ENCODE measurements around the gene LDB3.

LDB3 gene

DNA sequence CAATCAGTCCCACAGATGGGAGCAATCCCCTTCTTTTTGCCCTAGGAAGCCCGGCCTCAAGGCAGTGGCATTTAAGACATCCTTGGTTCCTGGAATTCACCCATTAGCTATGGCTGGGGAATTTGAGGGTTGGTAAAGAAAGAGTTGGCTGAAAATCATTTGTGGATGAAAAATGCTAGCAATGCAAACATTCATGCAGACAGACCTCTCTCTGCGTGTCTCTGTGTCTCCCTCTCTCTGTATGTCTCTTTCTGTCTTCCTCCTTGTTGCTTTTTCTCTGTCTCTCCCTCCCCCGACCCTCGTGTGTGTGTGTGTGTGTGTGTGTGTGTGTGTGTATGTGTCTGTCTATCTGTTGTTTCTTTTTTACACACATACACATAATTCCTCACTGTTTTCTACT lies 19.4 kb downstream of the LDB3 start:
- DNase-seq: no peak

GRCh38 chr10:86688398-86688921 lies 20.1 kb downstream of the LDB3 start:
- no peak for DNase-seq

GRCh38 chr10:86689146-86689545 lies 20.8 kb downstream of the LDB3 start:
- DNase-seq: no peak

DNA sequence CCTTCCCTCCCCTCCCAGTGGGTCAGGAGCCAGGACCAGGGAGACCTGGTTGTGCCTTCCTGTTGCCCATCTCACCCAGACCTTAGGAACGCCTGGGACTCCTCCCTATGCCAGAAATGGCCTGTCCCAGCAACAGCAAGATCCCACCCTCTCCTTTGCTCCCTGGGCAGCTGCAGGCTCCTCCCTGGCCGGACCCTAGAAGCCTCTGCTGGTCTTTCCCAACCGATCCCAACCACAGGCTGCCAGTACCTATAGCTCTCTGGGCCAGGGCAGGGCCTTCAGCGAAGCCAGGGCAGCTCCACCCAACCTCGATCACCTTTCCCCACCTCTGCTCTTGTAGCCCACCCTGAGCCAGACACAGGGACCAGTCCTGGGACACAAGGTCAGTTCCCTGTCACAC lies 21.9 kb downstream of the LDB3 start:
- no peak for DNase-seq

- DNase-seq: no peak
These were observed 22.4 kb downstream of the LDB3 start for GRCh38 chr10:86690657-86691084.

DNA sequence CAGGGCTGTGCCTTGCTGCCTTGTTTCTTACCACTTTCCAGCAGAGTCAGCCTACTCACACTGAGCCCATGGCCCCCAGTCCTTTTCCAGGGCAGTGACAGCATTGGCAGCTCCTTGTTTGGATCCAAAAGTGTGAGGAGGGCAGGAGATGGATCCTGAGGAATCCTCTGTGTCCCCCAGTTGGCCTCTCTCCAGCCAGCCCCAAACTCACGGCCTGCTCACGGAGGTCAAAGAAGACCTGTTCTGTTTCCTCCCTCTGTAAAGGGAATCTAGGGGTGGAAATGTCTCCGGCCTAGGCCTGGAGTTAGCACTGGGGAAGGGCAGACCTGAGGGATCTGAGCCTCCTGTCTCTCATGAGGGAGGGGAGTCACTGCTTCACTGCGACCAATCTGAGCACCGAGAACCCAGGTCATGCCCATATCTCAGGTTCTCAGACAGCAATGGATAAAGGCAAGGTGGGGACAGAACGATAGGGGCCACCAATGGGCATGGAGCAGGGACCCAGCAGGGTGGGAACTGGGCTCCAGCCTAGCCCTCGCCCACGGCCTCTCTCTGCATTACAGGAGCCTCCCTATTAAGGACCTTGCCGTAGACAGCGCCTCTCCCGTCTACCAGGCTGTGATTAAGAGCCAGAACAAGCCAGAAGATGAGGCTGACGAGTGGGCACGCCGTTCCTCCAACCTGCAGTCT lies 23.2 kb downstream of the LDB3 start:
- DNase-seq: no peak

DNA sequence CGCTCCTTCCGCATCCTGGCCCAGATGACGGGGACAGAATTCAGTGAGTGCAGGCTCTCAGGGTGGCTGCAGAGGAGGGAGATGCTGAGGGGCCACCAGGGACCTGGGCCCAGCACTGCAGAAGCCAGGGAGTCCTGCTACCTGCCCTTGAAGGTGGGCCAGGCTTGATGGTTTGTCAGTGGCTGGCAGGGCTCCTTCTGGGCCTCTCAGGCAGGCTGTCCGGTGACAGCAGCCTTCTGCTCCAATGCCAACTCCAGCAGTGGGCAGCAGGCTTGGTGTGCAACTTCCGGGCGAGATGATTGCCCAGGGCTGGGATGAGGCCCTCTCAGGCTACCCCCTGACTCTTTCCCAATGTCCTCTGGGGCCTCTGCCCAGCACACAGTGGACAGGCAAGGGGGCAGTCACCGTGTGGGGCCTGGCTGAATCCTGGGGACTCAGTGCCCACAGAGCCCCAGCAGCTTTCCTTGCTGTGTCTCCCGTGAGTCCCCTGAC lies 23.8 kb downstream of the LDB3 start:
- no peak for DNase-seq

DNA sequence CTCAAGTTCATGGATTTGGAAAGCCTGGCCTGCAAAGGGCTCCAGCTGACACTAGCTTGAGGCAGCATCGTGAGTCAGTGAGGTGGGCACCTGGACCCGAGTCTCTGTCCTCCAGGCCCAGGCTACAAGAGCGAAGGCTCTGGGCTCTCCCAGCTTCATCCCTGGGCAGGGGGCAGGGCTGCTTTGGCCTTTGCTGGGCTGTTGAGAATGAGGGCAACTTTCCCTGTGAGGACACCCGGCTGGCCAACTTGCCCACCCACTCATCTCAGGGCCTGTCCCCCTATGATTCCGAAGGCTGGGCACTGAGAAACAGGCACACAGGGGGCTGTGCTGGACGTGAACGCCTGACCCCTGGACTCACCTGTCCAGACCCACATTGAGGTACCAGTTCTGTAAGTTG lies 24.4 kb downstream of the LDB3 start:
- no peak for DNase-seq

DNA sequence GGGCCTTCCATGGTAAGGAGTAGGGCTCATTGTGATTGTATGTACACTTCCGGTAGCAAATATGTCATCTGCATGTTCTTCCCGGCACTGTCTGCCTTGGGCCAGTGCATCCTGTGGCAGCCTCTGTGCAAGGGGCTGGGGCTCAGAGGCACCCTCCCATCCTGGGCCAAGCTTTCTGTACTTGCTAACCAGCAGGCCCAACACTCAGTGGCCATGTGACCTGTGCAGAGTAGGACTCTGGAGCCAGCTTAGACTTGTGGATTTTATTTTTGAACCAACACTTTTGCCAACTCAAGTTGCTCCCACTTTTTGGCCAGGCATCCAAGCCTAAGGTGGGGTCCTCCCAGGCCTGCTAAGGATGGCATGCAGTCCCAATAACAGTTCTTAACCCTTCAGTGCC lies 25.0 kb downstream of the LDB3 start:
- no peak for DNase-seq

GRCh38 chr10:86693721-86694369 lies 25.5 kb downstream of the LDB3 start:
- no peak for DNase-seq

- no peak for DNase-seq
These were observed 30.1 kb downstream of the LDB3 start for GRCh38 chr10:86698207-86698940.

- DNase-seq: no peak
These were observed 30.8 kb downstream of the LDB3 start for GRCh38 chr10:86699125-86699524.

DNA sequence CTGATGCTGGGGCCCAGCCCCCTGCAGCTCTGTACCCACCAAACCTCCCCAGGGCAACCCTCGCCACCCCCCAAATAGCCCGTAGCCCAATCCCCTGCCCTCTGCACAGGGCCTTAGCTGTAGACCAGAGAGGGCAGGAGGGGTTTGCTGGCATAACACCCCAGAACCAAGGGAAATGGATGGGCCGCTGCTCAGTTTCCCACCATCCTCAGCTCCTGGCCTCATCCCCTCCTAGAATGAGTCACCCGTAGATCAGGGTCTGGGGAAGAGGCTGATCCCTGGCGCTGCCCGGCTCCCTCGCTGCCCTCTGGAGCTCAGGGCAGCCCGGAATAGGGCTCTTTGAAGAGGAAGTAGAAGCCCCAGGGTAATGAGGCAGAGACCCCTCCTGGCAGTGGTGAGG lies 31.2 kb downstream of the LDB3 start:
- DNase-seq: no peak

DNA sequence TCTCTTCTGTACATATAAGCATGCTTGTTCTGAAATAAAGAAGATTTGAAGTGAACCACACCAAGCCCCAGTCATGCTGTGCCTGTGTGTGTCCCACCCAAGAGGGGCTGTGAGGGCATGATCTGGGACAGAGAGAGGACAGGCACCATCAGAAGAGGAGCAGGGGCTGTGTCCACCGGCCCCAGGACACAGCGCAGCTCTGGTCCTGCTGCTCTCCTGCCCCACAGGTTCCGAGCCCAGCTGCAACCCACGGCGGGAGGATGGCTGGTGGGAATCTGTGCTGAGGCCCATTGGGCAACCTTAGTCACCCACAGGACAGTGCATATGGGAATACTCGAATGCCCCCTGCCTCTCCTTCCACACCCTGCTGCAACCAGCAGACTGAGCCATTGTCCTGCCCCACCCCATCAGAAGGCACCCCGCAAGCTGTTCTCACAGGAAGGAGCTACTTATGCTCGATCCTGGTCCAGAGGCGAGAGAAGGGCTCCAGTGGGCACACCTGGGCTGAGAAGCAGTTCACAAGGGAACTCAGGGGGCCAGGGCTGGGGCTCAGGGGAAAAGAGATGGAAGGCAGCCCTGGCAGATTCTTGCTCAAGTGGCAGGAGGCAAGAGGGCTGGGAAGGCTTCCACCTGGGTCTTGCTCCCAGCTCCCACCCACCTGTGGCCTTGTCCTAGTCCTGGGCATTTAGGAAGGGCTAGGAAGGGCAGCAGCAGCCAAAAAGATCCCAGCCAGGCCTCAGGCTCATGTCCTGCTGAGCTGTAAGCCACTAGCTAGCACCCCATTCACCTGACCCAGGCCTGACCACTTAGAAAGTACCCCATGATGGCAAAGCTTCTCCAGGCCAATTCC lies 31.9 kb downstream of the LDB3 start:
- DNase-seq: no peak

- DNase-seq: no peak
These were observed 32.7 kb downstream of the LDB3 start for GRCh38 chr10:86700851-86701617.

GRCh38 chr10:86703176-86703575 lies 34.9 kb downstream of the LDB3 start:
- no peak for DNase-seq

DNA sequence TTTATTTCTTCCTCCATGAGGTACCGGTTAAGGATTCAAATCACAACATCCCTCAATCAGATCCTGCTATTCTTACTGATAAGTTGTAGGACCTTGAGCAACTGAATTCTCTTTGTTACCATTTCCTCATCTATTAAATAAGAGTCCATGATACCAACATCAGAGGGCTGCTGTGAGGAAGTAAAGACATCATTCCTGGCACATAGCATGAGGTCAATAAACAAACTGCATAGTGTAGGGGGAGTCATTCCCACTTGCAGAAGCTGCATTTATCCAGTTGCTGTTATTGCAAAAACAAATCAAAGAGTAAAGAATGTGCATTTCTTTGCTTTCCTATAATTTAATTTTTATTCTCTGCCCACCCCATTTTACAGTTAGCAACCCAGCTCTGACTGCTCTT lies 36.8 kb downstream of the LDB3 start:
- DNase-seq: no peak

DNA sequence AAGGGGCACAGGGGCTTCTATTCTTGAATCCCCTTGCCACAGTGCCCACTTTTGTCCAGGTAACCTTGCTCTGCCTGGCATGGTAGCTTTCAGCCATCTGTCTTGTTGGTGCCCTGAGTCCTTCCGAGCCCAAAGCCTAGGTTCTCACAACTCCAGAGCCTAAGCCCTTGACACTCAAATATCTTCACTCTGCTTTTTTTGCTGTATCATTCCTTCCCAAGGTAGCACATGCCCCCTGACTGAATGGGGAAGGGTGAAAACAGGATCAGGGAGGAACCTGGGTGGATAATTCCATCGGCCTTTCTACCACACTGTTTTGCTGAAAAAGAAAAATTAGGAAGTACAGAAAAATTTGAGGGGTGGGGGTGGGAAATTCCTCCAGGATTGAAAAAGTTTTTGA lies 37.6 kb downstream of the LDB3 start:
- no peak for DNase-seq

GRCh38 chr10:86706401-86706841 lies 38.1 kb downstream of the LDB3 start:
- no peak for DNase-seq

DNA sequence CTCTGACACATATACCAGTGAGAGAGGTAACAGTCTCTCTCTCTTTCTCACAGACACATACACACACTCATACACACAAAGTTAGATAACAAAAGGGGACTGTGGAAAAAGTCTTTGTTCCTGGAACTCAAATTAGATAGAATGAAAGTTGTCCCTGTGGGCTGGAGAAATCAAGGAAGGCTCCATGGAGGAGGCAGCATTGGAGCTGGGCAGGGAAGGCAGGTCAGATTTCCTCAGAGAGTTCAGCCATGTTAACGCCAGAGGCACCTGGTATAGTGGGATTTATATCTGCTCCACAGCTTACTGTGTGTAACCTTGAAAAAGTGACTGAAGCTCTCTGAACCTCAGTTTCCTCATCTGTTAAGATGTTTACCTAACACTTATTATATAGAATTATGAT lies 38.7 kb downstream of the LDB3 start:
- no peak for DNase-seq

DNA sequence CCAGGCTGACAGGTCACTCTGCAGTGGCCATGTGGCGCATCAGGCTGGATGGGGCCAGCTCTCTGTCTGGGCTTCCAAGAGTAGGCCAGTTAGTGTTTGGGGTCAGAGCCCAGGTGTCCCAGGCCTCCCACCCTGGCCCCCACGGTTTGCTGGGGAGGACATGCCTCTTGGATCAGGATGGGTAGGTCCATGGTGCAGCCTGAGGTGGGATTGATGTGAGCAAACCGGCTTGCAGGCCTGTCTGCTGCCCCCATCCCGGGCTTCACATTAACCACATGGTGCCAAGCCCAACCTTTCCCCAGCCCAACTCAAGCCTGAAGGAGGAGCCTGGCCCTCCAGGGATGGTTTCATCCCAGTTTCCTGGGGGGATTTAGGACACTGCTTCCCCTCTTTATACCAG lies 39.2 kb downstream of the LDB3 start:
- no peak for DNase-seq
